SK-N-SH (cell line): Measurements from ENCODE around the gene THSD4.

Experiments
- CHD2 ChIP-seq: fragments of 150-350 bp; IDR thresholded peaks from 2 replicates; pipeline ENCODE4 v1.6.1; 2018; ENCODE audit warnings: low read length; ENCODE audit not compliant: partially characterized antibody
- CTCF ChIP-seq: fragments of 200-600 bp; sonication (generic); IDR thresholded peaks from 2 replicates; pipeline ENCODE4 v1.6.1; 2017; ENCODE audit warnings: antibody characterized with exemption, mild to moderate bottlenecking, moderate library complexity
- EZH2phosphoT487 ChIP-seq: fragments of 200-600 bp; sonication (generic); IDR thresholded peaks from 2 replicates; pipeline ENCODE4 v1.6.1; 2017; ENCODE audit warnings: low read depth, mixed run types, mild to moderate bottlenecking, antibody characterized with exemption, moderate library complexity, borderline replicate concordance
- FOXM1 ChIP-seq: IDR thresholded peaks from 2 replicates; pipeline ENCODE4 v1.4.0; 2012; ENCODE audit warnings: low read depth, mild to moderate bottlenecking
- MXI1 ChIP-seq: IDR thresholded peaks from 2 replicates; pipeline ENCODE4 v1.6.1; 2012; ENCODE audit warnings: mild to moderate bottlenecking, low read depth, low read length, improper control_type of control experiment
- PBX3 ChIP-seq: IDR thresholded peaks from 2 replicates; pipeline ENCODE4; 2012
- POLR2AphosphoS5 ChIP-seq: IDR thresholded peaks from 2 replicates; pipeline ENCODE4 v1.6.1; 2012; ENCODE audit warnings: low read depth, low read length
- REST ChIP-seq: IDR thresholded peaks from 2 replicates; pipeline ENCODE4 v1.6.1; 2012; ENCODE audit warnings: mild to moderate bottlenecking, low read depth, low read length, moderate library complexity
- USF1 ChIP-seq: IDR thresholded peaks from 2 replicates; pipeline ENCODE4 v1.4.0; 2012; ENCODE audit warnings: low read depth, borderline replicate concordance
- USF2 ChIP-seq: fragments of 150-350 bp; IDR thresholded peaks from 2 replicates; pipeline ENCODE4 v1.6.1; 2017; ENCODE audit warnings: antibody characterized with exemption, low read length, low read depth, borderline replicate concordance
- YY1 ChIP-seq: IDR thresholded peaks from 2 replicates; pipeline ENCODE4 v1.4.0; 2012; ENCODE audit warnings: low read depth, mild to moderate bottlenecking
- TF ChIP-seq, protein P1 (sequence below): IDR thresholded peaks from 2 replicates; pipeline ENCODE4 v1.4.0; 2012; ENCODE audit warnings: low read depth

GRCh38 chr15:71538181-71538580, 422.9 kb downstream of the THSD4 start:
- no peak for TF ChIP-seq CTCF
- TF ChIP-seq USF1: no peak
- TF ChIP-seq CHD2: no peak
- TF ChIP-seq POLR2AphosphoS5: no peak
- TF ChIP-seq FOXM1: no peak
- no peak for TF ChIP-seq EZH2phosphoT487
- TF ChIP-seq USF2: no peak
- TF ChIP-seq, protein P1, sequence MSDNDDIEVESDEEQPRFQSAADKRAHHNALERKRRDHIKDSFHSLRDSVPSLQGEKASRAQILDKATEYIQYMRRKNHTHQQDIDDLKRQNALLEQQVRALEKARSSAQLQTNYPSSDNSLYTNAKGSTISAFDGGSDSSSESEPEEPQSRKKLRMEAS: no peak
- TF ChIP-seq REST: no peak
- TF ChIP-seq PBX3: no peak
- TF ChIP-seq YY1: no peak
- TF ChIP-seq MXI1: no peak
